Measurements from ENCODE around the gene COMT. TPM values are rescaled to one million over a fixed set of nuclear protein-coding genes. Genes with fewer than 3 reads are reported as not detected.

Gene COMT
- total and polyA plus RNA-seq, 5 experiments from 2014 or later: 40.7 to 97.2 (median 92.1) TPM

DNA sequence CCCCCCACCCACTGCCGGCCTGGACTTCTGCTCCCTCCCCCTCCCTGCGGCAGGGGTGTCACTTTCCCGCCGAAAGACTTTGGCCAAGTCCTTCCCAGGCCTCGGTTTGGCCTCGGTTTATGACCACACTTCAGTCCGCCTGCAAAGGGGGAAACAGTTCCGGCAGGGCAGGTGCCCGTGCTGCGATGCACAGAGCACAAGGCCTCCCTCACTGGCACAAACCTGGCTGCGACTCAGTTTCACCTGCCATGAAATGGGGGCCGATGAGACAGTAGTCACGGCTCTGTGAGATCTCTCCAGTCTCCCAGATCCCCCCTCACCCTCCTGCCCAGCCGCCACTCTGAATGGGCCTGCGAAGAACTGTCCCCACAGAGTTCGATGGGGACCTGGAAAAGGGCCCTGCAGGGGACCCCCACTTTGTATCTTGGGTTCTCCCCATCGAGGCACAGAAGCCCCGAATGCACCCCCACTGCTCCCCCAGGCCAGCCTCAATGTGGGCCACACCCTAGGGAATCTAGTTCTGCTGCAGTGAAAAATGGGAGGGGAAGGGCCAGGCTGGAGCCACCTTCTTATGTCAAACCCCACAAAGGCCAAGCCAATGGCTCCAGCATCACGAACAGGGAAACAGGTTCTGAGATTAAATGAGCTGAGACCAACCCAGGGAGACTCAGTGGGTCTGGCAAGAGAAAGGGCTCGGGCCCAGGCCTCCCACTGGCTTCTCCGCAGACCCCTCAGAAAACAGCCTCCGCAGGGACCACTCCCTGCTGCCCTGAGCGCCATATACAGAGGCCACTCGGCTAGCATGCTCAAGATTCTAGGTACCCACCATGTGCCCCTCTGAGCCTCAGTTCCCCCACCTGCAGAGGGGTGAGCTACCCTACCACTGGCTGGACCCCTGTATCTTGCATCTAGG, 46.1 kb downstream of the COMT start:
- H3K4me1 Mint-ChIP-seq: peaks cover 3 to 12% (median 9%) of the 10 kb centered on the region in 4 donors
- no peak overlapping the region for H3K27ac Mint-ChIP-seq
- H3K4me3 Mint-ChIP-seq: peak overlapping the region; percentile 36 to 83 (median 61)
- H3K27me3 Mint-ChIP-seq: no peaks in the 10 kb centered on the region
- no peak for ATAC-seq
- DNase-seq: peak in 1 of 10 donors; percentile 13
- no peaks in the 10 kb centered on the region for H3K9me3 Mint-ChIP-seq
- POLR2A ChIA-PET: no interaction called here
- H3K36me3 Mint-ChIP-seq: no peaks in the 10 kb centered on the region

DNA sequence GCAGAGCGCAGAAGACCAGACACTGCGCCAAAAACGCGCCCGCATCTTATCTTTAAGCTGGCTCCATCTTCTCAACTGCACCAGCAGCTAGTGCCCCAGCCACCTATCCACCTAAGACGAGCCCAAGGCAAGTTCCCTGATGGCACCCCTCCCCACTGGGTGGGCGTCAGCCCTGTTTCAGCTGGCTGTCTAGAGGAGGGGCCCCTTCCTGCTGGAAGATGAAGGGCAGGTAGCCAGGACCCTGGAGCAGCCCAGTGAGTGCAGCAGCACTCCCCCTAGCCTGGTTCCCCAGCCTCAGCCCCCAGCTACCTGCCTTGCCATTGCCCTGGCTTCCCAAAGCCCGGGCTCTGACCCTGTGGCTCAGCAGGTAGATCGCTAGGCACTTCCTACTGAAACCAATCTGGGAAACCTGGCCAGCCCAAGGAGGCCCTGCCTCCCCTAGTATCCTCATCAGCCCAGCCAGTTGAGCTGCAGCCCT, 46.8 kb downstream of the COMT start:
- Mint-ChIP-seq H3K4me3 (peak overlapping the region; percentile 12 to 83 (median 58)), H3K4me1 (peaks cover 3 to 12% (median 9%) of the 10 kb centered on the region in 4 donors), H3K9me3 (no peaks in the 10 kb centered on the region), H3K36me3 (no peaks in the 10 kb centered on the region), H3K27ac (peak overlapping the region in 1 of 10 donors; percentile 38), H3K27me3 (no peaks in the 10 kb centered on the region)
- POLR2A ChIA-PET: no interaction called here
- ATAC-seq (no peak), DNase-seq (peak in 1 of 10 donors; percentile 40)

DNA sequence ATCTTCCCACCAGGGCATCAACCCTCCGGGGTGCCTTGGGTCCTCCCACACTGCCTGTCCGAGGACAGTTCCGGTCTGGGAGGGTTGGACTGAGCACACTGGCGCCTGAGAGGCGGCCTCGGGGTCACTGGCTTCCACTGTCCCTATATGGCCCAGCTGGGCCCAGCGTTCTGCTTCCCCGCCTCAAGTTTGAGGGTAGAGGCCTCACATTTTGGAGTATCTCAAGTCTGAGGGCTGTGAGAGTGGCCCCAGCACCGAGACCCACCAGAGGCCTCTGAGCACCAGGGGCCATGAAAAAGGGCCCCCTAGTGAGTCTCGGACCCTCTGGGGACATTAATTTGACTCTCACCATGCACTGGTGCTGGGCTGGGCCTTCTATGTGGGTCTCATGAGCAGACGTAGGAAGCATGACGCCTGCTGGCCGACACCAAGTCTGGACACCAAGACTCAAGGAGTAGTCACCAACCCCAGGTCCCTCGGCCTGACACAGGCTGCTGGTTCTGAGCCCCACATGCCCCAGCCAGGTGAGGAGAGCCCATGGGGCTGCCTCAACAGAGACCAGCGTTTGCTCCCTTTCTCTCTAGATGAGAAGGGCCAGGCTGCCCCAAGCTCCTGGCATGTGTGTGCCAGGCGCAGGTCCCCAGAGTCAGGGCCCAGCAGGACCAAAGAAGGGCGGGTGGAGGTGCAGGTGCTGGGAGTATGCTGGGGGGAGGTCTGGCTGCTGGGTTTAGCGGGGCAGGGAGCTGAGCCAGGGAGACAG, 47.6 kb downstream of the COMT start:
- Mint-ChIP-seq H3K36me3 (no peaks in the 10 kb centered on the region), H3K4me3 (no peak overlapping the region), H3K27ac (no peak overlapping the region), H3K9me3 (no peaks in the 10 kb centered on the region), H3K4me1 (peaks cover 6 to 12% (median 9%) of the 10 kb centered on the region in 4 donors), H3K27me3 (no peaks in the 10 kb centered on the region)
- ATAC-seq: no peak
- DNase-seq: peak in 1 of 10 donors; percentile 59
- POLR2A ChIA-PET: no interaction called here

DNA sequence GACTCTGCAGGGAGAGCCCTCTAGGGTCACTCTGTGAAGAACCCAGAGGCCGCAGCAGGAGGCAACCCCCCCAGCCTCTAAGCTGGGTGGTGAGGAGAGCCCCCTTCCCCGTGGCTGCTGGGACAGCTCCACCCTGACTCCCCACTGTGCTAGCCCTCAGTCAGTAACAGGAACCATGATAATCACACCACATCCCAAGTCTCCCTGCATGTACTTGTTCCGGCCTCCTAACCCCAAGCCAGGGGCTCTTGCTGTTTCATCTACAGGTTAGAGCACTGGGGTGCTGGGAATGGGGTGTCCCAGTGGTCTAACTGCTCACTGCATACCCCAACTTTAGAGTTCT, 48.1 kb downstream of the COMT start:
- DNase-seq: no peak
- no peak overlapping the region for H3K27ac Mint-ChIP-seq
- no peak for ATAC-seq
- peak overlapping the region in 1 of 10 donors; percentile 20 for H3K4me3 Mint-ChIP-seq
- peaks cover 0 to 1% (median 0%) of the 10 kb centered on the region in 5 donors for H3K27me3 Mint-ChIP-seq
- H3K36me3 Mint-ChIP-seq: no peaks in the 10 kb centered on the region
- POLR2A ChIA-PET: no interaction called here
- H3K4me1 Mint-ChIP-seq: peaks cover 6 to 12% (median 10%) of the 10 kb centered on the region in 4 donors
- H3K9me3 Mint-ChIP-seq: no peaks in the 10 kb centered on the region

DNA sequence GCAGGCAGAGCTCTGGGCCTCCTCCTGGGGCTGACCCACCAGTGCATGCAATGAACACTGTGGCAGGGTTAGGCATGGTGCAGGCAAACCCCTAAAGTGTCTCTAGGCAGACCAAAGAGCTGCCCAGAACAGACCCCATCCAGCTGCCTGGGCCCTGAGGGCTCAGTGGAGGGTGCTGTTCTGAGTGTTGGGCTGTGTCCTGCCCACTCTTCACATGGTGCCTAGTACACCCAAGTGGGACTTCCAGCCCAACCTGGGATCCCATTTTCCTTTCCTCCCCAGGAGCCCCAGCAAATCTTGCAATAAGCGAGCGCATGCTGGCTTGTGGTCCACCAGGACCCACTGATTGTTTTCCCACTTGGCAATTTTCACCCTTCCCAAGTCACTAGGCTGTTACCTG, 48.6 kb downstream of the COMT start:
- Mint-ChIP-seq H3K9me3 (no peaks in the 10 kb centered on the region), H3K4me3 (peak overlapping the region in 1 of 10 donors; percentile 42), H3K36me3 (no peaks in the 10 kb centered on the region), H3K27me3 (peaks cover 0 to 6% (median 0%) of the 10 kb centered on the region in 5 donors), H3K27ac (no peak overlapping the region), H3K4me1 (peaks cover 3 to 11% (median 9%) of the 10 kb centered on the region in 4 donors)
- ATAC-seq: no peak
- DNase-seq: no peak
- POLR2A ChIA-PET: no interaction called here

DNA sequence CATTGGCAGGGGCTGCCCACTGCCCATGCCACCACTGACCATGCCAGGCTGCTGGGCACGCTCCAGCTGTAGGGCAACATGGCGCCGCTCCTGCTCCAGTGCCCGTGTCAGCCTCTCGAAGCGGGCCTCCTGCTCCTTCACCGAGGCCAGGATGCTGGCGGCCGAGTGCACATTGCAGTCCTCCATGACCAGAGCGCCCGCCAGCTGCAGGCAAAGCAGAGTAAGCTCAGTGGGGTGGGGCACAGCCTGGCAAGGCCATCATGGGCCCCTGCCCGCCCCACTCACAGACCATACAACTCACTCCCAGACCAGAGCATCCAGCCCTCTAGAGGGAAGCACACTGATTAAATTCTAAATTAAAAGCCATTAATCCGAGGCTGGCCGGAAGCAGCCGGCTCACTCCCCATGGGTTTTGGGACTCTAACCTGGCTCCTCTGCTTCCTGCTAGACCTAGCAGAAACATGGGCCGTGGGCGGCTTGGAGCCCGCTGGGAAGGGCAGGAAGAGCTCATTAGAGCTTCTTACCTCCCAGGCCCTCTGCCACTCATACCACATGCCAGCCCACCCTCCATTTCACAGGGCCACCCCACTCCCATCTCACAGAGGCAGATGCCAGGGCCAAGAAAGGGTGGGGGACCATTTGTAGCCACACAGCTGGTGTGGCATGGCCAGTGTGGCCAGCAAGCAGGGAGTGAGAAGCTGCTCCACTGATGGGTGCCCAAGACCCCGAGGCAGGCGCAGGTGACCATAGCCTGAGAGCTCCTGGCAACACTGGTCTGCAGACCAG, 49.2 kb downstream of the COMT start:
- Mint-ChIP-seq H3K9me3 (no peaks in the 10 kb centered on the region), H3K4me3 (no peak overlapping the region), H3K36me3 (no peaks in the 10 kb centered on the region), H3K4me1 (peaks cover 0 to 8% (median 6%) of the 10 kb centered on the region in 4 donors), H3K27ac (no peak overlapping the region), H3K27me3 (peaks cover 0 to 6% (median 0%) of the 10 kb centered on the region in 5 donors)
- DNase-seq: no peak
- no peak for ATAC-seq
- POLR2A ChIA-PET: no interaction called here

DNA sequence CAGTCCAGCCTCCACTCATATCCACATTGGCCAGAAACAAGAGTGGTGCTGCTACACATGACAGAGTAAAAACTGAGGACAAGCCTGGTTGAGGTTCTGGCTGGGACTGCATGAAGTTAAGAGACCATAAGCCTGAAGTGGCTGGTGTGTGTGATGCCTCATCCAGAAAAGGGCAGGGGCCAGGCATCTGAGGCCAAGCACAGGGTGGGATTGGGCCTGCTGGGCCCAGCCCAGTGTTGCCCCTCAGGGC, 49.7 kb downstream of the COMT start:
- Mint-ChIP-seq H3K36me3 (no peaks in the 10 kb centered on the region), H3K4me3 (no peak overlapping the region), H3K27me3 (peaks cover 0 to 6% (median 0%) of the 10 kb centered on the region in 5 donors), H3K4me1 (peaks cover 0 to 6% (median 4%) of the 10 kb centered on the region in 4 donors), H3K9me3 (no peaks in the 10 kb centered on the region), H3K27ac (no peak overlapping the region)
- no peak for ATAC-seq
- peak in 1 of 10 donors; percentile 16 for DNase-seq
- POLR2A ChIA-PET: no interaction called here

DNA sequence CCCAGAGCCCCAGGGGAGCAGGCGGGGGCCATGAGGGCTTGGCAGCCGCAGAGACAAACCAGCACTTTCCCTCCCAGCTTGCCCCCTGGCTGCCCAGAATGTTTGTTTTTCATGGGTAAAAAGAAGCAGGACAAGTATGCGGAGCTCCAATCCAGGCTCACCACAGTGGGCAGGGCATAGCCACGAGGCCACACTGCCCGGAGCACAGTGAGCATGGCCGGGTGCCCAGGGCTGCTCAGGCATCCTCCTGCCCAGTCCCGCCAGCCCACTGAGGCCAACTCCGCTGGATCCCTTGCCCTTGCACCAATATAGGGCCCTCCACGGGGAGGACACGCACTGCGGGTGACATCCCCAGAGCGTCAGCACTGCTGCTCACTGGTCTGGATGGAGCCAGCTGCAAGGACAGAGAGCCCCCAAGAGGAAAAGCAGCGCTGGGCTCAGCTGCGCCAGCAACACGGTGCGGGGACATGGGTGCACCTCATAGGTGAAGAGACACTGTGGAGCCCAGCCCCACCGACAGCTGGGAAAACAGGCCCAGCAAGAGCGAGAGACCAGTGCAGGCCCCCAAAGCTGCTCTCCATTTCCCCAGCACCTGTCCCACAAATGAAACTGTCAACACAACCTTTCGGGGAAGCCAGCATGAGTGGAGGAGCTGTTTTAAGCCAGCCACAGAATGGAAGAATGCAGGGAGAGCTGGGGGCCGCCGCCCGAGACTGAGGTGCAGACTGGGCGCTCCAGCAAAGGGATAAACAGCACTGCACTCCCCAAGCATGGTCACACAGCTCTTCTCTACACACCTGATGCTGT, 50.3 kb downstream of the COMT start:
- Mint-ChIP-seq H3K27ac (no peak overlapping the region), H3K9me3 (no peaks in the 10 kb centered on the region), H3K4me3 (no peak overlapping the region), H3K4me1 (peaks cover 0 to 6% (median 2%) of the 10 kb centered on the region in 4 donors), H3K36me3 (no peaks in the 10 kb centered on the region), H3K27me3 (peaks cover 0 to 6% (median 0%) of the 10 kb centered on the region in 5 donors)
- POLR2A ChIA-PET: no interaction called here
- DNase-seq (peak in 1 of 10 donors; percentile 37), ATAC-seq (no peak)

DNA sequence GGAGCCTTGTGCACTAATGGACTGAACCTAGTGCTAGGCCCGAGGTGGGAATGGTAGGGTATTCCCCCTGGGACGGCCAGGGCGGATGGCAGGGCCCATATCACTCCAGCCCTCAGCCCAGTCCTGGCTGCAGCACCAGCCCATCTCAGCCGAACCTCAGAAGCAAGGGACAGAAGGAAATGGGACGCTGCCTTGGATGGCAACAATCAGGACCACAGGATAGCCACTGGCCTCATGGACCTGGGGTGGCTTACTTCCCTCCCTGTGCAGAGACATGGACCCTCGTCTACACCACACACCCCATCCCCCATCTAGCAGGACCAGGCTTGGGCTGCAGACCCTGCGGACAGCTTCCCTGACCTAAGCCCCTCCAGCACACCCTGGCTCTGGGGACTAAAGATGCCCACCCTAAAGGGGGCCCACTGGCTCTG, 50.9 kb downstream of the COMT start:
- Mint-ChIP-seq H3K4me3 (no peak overlapping the region), H3K27me3 (peaks cover 0 to 6% (median 0%) of the 10 kb centered on the region in 5 donors), H3K36me3 (no peaks in the 10 kb centered on the region), H3K27ac (no peak overlapping the region), H3K9me3 (no peaks in the 10 kb centered on the region), H3K4me1 (peaks cover 0 to 6% (median 2%) of the 10 kb centered on the region in 4 donors)
- DNase-seq (peak in 1 of 10 donors; percentile 47), ATAC-seq (no peak)
- POLR2A ChIA-PET: no interaction called here

DNA sequence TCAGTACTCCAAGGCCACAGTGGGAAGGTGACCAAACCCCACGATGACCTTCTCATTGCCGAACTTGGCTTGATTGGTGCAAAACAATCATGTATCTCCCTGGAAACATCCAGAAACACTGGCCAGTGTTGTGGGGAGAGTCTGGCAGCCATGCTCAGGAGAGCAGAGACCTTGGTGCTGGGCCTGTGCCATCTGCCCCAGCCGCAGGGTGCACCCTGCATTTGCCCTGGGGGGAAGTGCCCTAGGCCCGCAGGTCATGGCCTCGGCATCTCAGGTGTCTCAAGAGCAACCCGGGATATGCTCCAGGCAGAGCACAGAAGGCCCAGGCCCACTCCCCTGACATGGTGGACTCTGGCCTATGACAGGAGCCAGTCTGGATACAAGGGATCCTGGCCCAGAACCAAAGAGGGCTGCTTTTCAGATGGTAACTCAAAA, 51.4 kb downstream of the COMT start:
- H3K4me3 Mint-ChIP-seq: no peak overlapping the region
- H3K27ac Mint-ChIP-seq: no peak overlapping the region
- no peak for ATAC-seq
- peaks cover 0 to 6% (median 1%) of the 10 kb centered on the region in 4 donors for H3K4me1 Mint-ChIP-seq
- H3K36me3 Mint-ChIP-seq: no peaks in the 10 kb centered on the region
- H3K9me3 Mint-ChIP-seq: no peaks in the 10 kb centered on the region
- POLR2A ChIA-PET: no interaction called here
- peak in 1 of 10 donors; percentile 10 for DNase-seq
- peaks cover 0 to 6% (median 0%) of the 10 kb centered on the region in 5 donors for H3K27me3 Mint-ChIP-seq

DNA sequence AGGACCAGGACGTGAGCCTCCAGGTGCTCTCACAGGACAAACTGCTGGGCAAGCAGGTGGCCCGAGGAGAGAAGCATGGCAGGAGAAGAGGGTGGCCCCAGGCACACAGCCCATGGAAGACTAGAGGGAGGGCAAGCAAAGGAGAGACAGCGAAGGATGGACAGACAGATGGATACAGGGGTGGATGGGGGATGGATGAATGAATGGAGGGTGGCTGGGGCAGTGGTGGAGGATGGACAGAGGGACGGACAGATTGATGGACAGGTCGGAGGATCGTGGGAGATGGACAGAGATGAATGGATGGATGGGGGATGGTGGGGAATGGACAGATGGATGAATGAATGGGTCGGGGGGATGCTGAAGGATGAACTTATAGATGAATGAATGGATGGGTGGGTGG, 52.4 kb downstream of the COMT start:
- Mint-ChIP-seq H3K36me3 (no peaks in the 10 kb centered on the region), H3K9me3 (no peaks in the 10 kb centered on the region), H3K4me1 (peaks cover 0 to 6% (median 0%) of the 10 kb centered on the region in 4 donors), H3K4me3 (no peak overlapping the region), H3K27me3 (peaks cover 0 to 6% (median 0%) of the 10 kb centered on the region in 5 donors), H3K27ac (no peak overlapping the region)
- POLR2A ChIA-PET: no interaction called here
- peak in 1 of 10 donors; percentile 13 for DNase-seq
- ATAC-seq: no peak

All from naive thymus-derived CD8-positive, alpha-beta T cell (primary cell).